A549 (cell line): Measurements from ENCODE around the gene MINDY2. TPM values are rescaled to one million over a fixed set of nuclear protein-coding genes. Genes with fewer than 3 reads are reported as not detected.

ENCODE experiments used
- ATAC-seq, 2 experiments: fragments of 200-7000 bp in 1 of 2; fragments of >200 bp in 1 of 2; cut with Nextera tagmentation in 1 of 2; cut with Tn5 transposase in 1 of 2; 3 replicates each; pipeline versions ENCODE4 v1.8.0 to v1.9.1; 2018 to 2020; ENCODE audit warnings: mild to moderate bottlenecking in 1 of 2, moderate library complexity in 1 of 2
- CTCF ChIA-PET: fragments of 300-600 bp; sonication (Branson Sonifier 250); formaldehyde crosslinking; extraction: SDS; loops from one replicate; lab custom pipeline; 2021; ENCODE audit warnings: antibody characterized with exemption, inconsistent platforms; lab: Yijun Ruan, JAX
- POLR2A ChIA-PET: fragments of 350-600 bp; formaldehyde crosslinking; extraction: SDS; loops from one replicate; lab custom pipeline; 2021; ENCODE audit warnings: antibody characterized with exemption, inconsistent platforms; lab: Yijun Ruan, JAX
- DNase-seq, 2 experiments: peaks; one replicate each; pipeline versions ENCODE4 v3.0.0 to v3.0.0-alpha.2; 2011 to 2016; ENCODE audit warnings: low read depth in 1 of 2, low spot score in 1 of 2
- FAIRE-seq: peaks from 2 replicates; lab custom pipeline; 2011; peaks lifted over from hg19 to GRCh38; lab: Jason Lieb, UNC
- H3K27ac ChIP-seq, 2 experiments: fragments of >200 bp; sonication (Bioruptor Twin); formaldehyde crosslinking; 3 replicates each; pipeline ENCODE4 v1.5.1; 2016 to 2017
- H3K4me1 ChIP-seq: fragments of >200 bp; sonication (Bioruptor Twin); formaldehyde crosslinking; 3 replicates; pipeline ENCODE4 v1.6.1; 2016
- H3K4me2 ChIP-seq: fragments of >200 bp; sonication (Bioruptor Twin); formaldehyde crosslinking; 3 replicates; pipeline ENCODE4 v1.6.1; 2016
- H3K4me3 ChIP-seq: fragments of >200 bp; sonication (Bioruptor Twin); formaldehyde crosslinking; 3 replicates; pipeline ENCODE4 v1.5.1; 2016
- H3K9me3 ChIP-seq: fragments of >200 bp; sonication (Bioruptor Twin); formaldehyde crosslinking; 3 replicates; pipeline ENCODE4 v1.6.1; 2016
- BHLHE40 ChIP-seq: IDR thresholded peaks from 2 replicates; pipeline ENCODE4 v1.6.1; 2012; ENCODE audit warnings: low read depth, low read length, inconsistent platforms
- CBX8 ChIP-seq: fragments of 200-600 bp; sonication (generic); IDR thresholded peaks from 2 replicates; pipeline ENCODE4 v1.6.1; 2016
- CHD2 ChIP-seq: fragments of 150-350 bp; IDR thresholded peaks from 2 replicates; pipeline ENCODE4 v1.6.1; 2014; ENCODE audit warnings: low read length; ENCODE audit not compliant: partially characterized antibody
- EHF ChIP-seq: fragments of 250-450 bp; sonication (Bioruptor Pico); IDR thresholded peaks from 2 replicates; pipeline ENCODE4 v1.5.0; 2020; ENCODE audit warnings: mild to moderate bottlenecking
- ESRRA ChIP-seq: fragments of 150-350 bp; IDR thresholded peaks from 2 replicates; pipeline ENCODE4 v1.6.1; 2014; ENCODE audit warnings: mild to moderate bottlenecking, low read length, borderline replicate concordance
- FOSB ChIP-seq: fragments of 250-450 bp; sonication (Bioruptor Pico); IDR thresholded peaks from 2 replicates; pipeline ENCODE4 v1.5.0; 2020; ENCODE audit warnings: mild to moderate bottlenecking, moderate library complexity
- FOXS1 ChIP-seq: fragments of 250-450 bp; sonication (Bioruptor Pico); IDR thresholded peaks from 2 replicates; pipeline ENCODE4 v1.5.0; 2020; ENCODE audit warnings: mild to moderate bottlenecking, moderate library complexity
- GATA3 ChIP-seq: IDR thresholded peaks from 2 replicates; pipeline ENCODE4 v1.6.1; 2012; ENCODE audit warnings: borderline replicate concordance
- HDAC2 ChIP-seq: fragments of 200-600 bp; sonication (generic); IDR thresholded peaks from 2 replicates; pipeline ENCODE4 v1.6.1; 2016
- HOXA7 ChIP-seq: fragments of 250-450 bp; sonication (Bioruptor Pico); IDR thresholded peaks from 2 replicates; pipeline ENCODE4 v1.5.0; 2020; ENCODE audit warnings: mild to moderate bottlenecking, moderate library complexity
- HOXB13 ChIP-seq: fragments of 250-450 bp; sonication (Bioruptor Pico); IDR thresholded peaks from 2 replicates; pipeline ENCODE4 v1.5.0; 2020; ENCODE audit warnings: low read depth, mild to moderate bottlenecking, moderate library complexity
- MAZ ChIP-seq: fragments of 150-350 bp; IDR thresholded peaks from 2 replicates; pipeline ENCODE4 v1.6.1; 2014; ENCODE audit warnings: antibody characterized with exemption, low read depth, low read length, borderline replicate concordance
- PHF8 ChIP-seq: fragments of 200-600 bp; sonication (generic); IDR thresholded peaks from 2 replicates; pipeline ENCODE4 v1.6.1; 2016; ENCODE audit warnings: low read depth, mild to moderate bottlenecking, antibody characterized with exemption, moderate library complexity, borderline replicate concordance
- POLR2AphosphoS2 ChIP-seq: conservative IDR thresholded peaks from 2 replicates; pipeline ENCODE4 v1.6.1; 2012; ENCODE audit warnings: low read length, improper control_type of control experiment, inconsistent platforms
- RCOR1 ChIP-seq: fragments of 150-350 bp; IDR thresholded peaks from 2 replicates; pipeline ENCODE4 v1.6.1; 2014; ENCODE audit warnings: antibody characterized with exemption, low read length, low read depth
- RFX5 ChIP-seq: fragments of 450-650 bp; IDR thresholded peaks from 2 replicates; pipeline ENCODE4 v1.7.1; 2014; ENCODE audit warnings: antibody characterized with exemption, mild to moderate bottlenecking, moderate library complexity
- RNF2 ChIP-seq: fragments of 200-600 bp; sonication (generic); IDR thresholded peaks from 2 replicates; pipeline ENCODE4 v1.6.1; 2016; ENCODE audit warnings: low read depth, mild to moderate bottlenecking, antibody characterized with exemption, moderate library complexity, borderline replicate concordance
- ZFP36 ChIP-seq: fragments of 450-650 bp; IDR thresholded peaks from 2 replicates; pipeline ENCODE4 v1.6.1; 2014; ENCODE audit warnings: borderline replicate concordance; ENCODE audit not compliant: partially characterized antibody
- ZNF302 ChIP-seq: fragments of 250-450 bp; sonication (Bioruptor Pico); IDR thresholded peaks from 2 replicates; pipeline ENCODE4 v1.9.0; 2021; ENCODE audit warnings: inconsistent platforms, mild to moderate bottlenecking, moderate library complexity
- ZSCAN20 ChIP-seq: fragments of 250-450 bp; sonication (Bioruptor Pico); IDR thresholded peaks from 2 replicates; pipeline ENCODE4 v1.8.0; 2022; ENCODE audit warnings: mild to moderate bottlenecking, moderate library complexity
- WGBS: methylation state at CpG from one replicate; pipeline ENCODE4 v1.1.6; 2017; ENCODE audit errors: missing lambda C conversion rate; 5-methylcytosine and 5-hydroxymethylcytosine counted together
- polyA plus RNA-seq, 4 experiments: library from polyadenylated mRNA; depleted of rRNA in 3 of 4; stranded (reverse); fragments of >200 nt; fragmentation: RNase III in 1 of 4; extraction: RNeasy Plus Mini Kit Qiagen cat#74134 plus additional on column Dnase treatment in 1 of 4; gene quantifications; 2 replicates in 3 of 4; 3 replicates in 1 of 4; pipeline ENCODE4 v1.2.3, GENCODE V29; 2011 to 2017
- TF ChIP-seq, protein P1 (sequence below): fragments of >200 bp; sonication (Bioruptor Twin); formaldehyde crosslinking; IDR thresholded peaks from 2 replicates; pipeline ENCODE4 v1.6.1; 2016
- TF ChIP-seq, protein P2 (sequence below): fragments of >200 bp; sonication (Bioruptor Twin); formaldehyde crosslinking; IDR thresholded peaks from 3 replicates; pipeline ENCODE4 v1.6.1; 2016
- TF ChIP-seq, protein P3 (sequence below): fragments of 200-600 bp; sonication (generic); IDR thresholded peaks from 2 replicates; pipeline ENCODE4 v1.6.1; 2016; ENCODE audit warnings: antibody characterized with exemption, mild to moderate bottlenecking, moderate library complexity
- TF ChIP-seq, protein P4 (sequence below): fragments of >200 bp; sonication (Bioruptor Twin); formaldehyde crosslinking; IDR thresholded peaks from 3 replicates; pipeline ENCODE4 v1.5.1; 2016
- TF ChIP-seq, protein P5 (sequence below): fragments of 250-450 bp; sonication (Bioruptor Pico); IDR thresholded peaks from 2 replicates; pipeline ENCODE4 v1.5.0; 2020; ENCODE audit warnings: low read depth, mild to moderate bottlenecking, moderate library complexity

The MINDY2 gene
- polyA plus RNA-seq, 2 of the 4 experiments (the other 2 are of a cell fraction), result 4.7 to 7.0 TPM

DNA sequence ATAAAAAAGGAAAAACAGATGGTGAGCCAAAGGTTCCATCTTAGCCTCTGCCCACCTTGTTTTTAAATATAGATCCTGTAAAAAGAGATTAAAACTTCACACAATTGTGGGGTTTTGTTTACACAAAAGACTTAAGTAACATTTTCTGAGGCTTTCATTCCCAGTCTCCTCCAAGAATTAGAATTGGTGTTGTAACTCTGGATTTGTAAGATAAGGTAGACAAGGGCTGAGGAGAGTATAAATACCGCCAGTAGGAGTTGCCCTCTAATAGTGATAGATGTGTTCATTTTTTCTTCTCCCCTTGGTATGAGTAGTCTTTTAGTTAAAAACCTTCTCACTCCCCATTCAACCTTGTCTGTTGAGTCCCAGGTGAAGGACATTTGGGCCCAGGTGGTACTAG is 8.5 kb downstream of the MINDY2 start:
- Histone ChIP-seq H3K4me1 (peaks cover 1% of the 10 kb centered on the region; the same call in 1 of the 3 replicates), H3K4me3 (no peak overlapping the region), H3K27ac (no peak overlapping the region), H3K4me2 (no peak overlapping the region), H3K9me3 (no peaks in the 10 kb centered on the region)
- DNase-seq, result no peak
- no peak for FAIRE-seq
- ChIA-PET POLR2A (no interaction called here), CTCF (interaction anchor here (1.0 kb wide), 1 partner anchor 9 kb away, joined by 3 read pairs; the partner anchor contains the start of gene MINDY2)
- TF ChIP-seq GATA3, result no peak
- no peak for TF ChIP-seq HOXA7 (CRISPR knock-in tag)
- TF ChIP-seq, protein P1, sequence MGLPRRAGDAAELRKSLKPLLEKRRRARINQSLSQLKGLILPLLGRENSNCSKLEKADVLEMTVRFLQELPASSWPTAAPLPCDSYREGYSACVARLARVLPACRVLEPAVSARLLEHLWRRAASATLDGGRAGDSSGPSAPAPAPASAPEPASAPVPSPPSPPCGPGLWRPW, result no peak
- no peak for TF ChIP-seq HDAC2
- TF ChIP-seq RCOR1, result no peak
- TF ChIP-seq ZFP36, result no peak
- TF ChIP-seq ESRRA, result no peak
- TF ChIP-seq ZSCAN20 (CRISPR knock-in tag), result no peak
- no peak for TF ChIP-seq CHD2
- no peak for TF ChIP-seq ZNF302 (CRISPR knock-in tag)
- no peak for TF ChIP-seq FOXS1
- TF ChIP-seq CBX8, result no peak
- TF ChIP-seq, protein P2, sequence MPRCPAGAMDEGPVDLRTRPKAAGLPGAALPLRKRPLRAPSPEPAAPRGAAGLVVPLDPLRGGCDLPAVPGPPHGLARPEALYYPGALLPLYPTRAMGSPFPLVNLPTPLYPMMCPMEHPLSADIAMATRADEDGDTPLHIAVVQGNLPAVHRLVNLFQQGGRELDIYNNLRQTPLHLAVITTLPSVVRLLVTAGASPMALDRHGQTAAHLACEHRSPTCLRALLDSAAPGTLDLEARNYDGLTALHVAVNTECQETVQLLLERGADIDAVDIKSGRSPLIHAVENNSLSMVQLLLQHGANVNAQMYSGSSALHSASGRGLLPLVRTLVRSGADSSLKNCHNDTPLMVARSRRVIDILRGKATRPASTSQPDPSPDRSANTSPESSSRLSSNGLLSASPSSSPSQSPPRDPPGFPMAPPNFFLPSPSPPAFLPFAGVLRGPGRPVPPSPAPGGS, result no peak
- no peak for TF ChIP-seq RFX5
- TF ChIP-seq, protein P3, sequence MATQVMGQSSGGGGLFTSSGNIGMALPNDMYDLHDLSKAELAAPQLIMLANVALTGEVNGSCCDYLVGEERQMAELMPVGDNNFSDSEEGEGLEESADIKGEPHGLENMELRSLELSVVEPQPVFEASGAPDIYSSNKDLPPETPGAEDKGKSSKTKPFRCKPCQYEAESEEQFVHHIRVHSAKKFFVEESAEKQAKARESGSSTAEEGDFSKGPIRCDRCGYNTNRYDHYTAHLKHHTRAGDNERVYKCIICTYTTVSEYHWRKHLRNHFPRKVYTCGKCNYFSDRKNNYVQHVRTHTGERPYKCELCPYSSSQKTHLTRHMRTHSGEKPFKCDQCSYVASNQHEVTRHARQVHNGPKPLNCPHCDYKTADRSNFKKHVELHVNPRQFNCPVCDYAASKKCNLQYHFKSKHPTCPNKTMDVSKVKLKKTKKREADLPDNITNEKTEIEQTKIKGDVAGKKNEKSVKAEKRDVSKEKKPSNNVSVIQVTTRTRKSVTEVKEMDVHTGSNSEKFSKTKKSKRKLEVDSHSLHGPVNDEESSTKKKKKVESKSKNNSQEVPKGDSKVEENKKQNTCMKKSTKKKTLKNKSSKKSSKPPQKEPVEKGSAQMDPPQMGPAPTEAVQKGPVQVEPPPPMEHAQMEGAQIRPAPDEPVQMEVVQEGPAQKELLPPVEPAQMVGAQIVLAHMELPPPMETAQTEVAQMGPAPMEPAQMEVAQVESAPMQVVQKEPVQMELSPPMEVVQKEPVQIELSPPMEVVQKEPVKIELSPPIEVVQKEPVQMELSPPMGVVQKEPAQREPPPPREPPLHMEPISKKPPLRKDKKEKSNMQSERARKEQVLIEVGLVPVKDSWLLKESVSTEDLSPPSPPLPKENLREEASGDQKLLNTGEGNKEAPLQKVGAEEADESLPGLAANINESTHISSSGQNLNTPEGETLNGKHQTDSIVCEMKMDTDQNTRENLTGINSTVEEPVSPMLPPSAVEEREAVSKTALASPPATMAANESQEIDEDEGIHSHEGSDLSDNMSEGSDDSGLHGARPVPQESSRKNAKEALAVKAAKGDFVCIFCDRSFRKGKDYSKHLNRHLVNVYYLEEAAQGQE, result no peak
- no peak for TF ChIP-seq BHLHE40
- TF ChIP-seq, protein P4, sequence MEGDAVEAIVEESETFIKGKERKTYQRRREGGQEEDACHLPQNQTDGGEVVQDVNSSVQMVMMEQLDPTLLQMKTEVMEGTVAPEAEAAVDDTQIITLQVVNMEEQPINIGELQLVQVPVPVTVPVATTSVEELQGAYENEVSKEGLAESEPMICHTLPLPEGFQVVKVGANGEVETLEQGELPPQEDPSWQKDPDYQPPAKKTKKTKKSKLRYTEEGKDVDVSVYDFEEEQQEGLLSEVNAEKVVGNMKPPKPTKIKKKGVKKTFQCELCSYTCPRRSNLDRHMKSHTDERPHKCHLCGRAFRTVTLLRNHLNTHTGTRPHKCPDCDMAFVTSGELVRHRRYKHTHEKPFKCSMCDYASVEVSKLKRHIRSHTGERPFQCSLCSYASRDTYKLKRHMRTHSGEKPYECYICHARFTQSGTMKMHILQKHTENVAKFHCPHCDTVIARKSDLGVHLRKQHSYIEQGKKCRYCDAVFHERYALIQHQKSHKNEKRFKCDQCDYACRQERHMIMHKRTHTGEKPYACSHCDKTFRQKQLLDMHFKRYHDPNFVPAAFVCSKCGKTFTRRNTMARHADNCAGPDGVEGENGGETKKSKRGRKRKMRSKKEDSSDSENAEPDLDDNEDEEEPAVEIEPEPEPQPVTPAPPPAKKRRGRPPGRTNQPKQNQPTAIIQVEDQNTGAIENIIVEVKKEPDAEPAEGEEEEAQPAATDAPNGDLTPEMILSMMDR, result no peak
- no peak for TF ChIP-seq RNF2
- TF ChIP-seq FOSB (CRISPR knock-in tag), result no peak
- 95% methylated on average over 1 of the region's 1 CpG for WGBS
- ATAC-seq, result no peak

DNA sequence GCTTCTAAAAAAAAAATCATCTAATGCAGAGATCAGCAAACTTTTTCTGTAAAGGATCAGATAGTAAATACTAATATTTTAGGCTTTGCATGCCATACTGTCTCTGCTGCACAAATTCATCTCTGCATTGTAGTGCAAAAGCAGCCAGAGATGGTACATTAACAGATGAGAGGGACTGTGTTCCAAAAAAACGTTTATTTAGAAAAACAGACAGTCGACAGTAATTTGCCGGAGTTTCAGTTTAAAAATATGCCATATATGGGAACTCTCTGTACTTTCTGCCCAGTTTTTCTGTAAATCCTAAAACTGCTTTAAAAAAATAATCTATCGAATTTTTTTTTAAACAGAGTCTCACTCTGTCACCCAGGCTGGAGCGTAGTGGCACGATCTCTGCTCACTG is 14.3 kb downstream of the MINDY2 start:
- CTCF ChIA-PET, result interaction anchor here (0.8 kb wide), 1 partner anchor 8 kb away, joined by 3 read pairs; no protein-coding TSS in a partner anchor
- TF ChIP-seq HOXB13 (CRISPR knock-in tag), result no peak
- TF ChIP-seq, protein P1, result no peak
- no peak for TF ChIP-seq MAZ
- TF ChIP-seq CHD2, result no peak
- no peak for TF ChIP-seq EHF (CRISPR knock-in tag)
- TF ChIP-seq POLR2AphosphoS2, result no peak
- TF ChIP-seq GATA3, result no peak
- no peak for TF ChIP-seq HDAC2
- TF ChIP-seq, protein P5, sequence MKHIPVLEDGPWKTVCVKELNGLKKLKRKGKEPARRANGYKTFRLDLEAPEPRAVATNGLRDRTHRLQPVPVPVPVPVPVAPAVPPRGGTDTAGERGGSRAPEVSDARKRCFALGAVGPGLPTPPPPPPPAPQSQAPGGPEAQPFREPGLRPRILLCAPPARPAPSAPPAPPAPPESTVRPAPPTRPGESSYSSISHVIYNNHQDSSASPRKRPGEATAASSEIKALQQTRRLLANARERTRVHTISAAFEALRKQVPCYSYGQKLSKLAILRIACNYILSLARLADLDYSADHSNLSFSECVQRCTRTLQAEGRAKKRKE, result no peak
- no peak for TF ChIP-seq PHF8
- no peak for TF ChIP-seq ESRRA
- TF ChIP-seq RFX5, result no peak
- no peak for TF ChIP-seq FOXS1
- Histone ChIP-seq H3K9me3 (no peaks in the 10 kb centered on the region), H3K27ac (no peak overlapping the region), H3K4me2 (no peak overlapping the region), H3K4me3 (no peak overlapping the region), H3K4me1 (no peaks in the 10 kb centered on the region)
- FAIRE-seq (no peak), ATAC-seq (no peak), DNase-seq (no peak)
- POLR2A ChIA-PET, result no interaction called here
- WGBS, result 80% methylated on average over 6 of the region's 6 CpGs
